HG03095 (cell line): ENCODE measurements around the gene HMG20B.

Source experiments
- ATAC-seq: cut with Tn5 transposase; IDR thresholded peaks from one replicate; pipeline ENCODE4 v1.9.1; 2021; ENCODE audit warnings: moderate library complexity; ENCODE audit not compliant: unreplicated experiment

Gene HMG20B

GRCh38 chr19:3605770-3606169 lies 33.0 kb downstream of the HMG20B start:
- no peak for ATAC-seq

DNA sequence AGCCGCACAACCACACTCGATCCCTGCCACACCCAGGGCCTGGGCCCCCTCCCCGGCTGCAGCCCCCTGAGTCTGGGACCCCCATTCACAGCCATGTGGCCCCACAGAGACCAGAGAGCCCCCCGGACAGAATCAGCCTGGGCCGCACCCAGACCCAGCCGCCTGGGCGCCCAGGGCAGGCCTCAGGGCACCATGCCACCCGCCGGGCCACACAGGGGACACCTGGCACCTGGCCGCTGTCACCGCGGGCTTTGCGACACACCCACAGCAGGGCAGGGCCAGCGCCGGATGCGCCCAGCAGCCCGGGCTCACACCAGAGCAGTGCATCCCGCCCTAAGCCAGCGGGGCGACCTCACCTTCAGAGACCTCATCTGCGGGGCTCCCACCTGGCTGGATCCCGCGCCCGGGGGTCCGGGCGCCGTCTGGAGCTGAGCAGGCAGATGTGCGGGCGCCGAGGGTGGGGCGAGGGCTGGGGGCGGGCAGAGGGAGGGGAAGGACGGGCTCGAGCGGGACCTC lies 33.5 kb downstream of the HMG20B start:
- ATAC-seq = no peak

GRCh38 chr19:3606690-3607289 lies 34.0 kb downstream of the HMG20B start, which contains the start of gene TBXA2R:
Gene TBXA2R (minus strand): TSS chr19:3606875. CDS start chr19:3600634, 6,241 bp downstream.
- ATAC-seq = no peak

DNA sequence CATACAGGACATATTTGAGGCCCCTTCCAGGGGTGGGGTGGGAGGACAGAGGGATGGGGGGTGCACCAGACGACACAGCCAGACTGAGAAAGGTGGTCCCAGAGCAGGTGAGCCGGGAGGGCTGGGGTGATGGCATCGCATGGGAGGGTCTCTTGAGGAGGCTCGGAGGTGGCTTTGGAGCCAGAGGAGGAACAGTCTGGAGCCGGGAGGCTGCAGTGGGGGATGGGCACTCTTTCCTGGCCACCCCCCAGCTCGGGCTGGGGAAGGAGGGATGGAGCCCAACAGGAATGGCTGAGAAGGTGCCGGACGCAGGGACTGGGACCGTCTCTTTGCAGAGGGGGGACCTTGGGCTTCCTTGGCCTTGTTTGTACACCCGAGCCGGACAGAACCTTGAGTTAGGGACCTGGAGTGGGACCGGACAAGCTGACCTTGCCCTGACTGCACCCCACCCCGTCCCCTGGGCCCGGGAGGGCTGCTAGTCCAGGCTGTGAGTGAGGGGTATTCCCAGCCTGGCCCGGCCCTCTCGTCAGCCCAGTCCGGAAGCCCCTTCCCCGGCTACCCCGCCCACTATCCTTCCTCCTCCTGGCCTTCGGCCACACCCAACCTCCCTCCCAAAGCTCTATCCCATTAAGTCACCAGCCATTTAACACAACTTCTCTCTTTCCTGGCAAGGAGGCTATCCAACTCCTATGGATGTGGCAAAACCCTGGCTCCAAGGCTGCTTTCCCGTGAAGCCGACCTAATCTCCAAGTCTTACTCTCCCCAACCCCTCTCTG lies 34.7 kb downstream of the HMG20B start:
- no peak for ATAC-seq

- no peak for ATAC-seq
Measured at GRCh38 chr19:3608079-3608641, 35.4 kb downstream of the HMG20B start.

DNA sequence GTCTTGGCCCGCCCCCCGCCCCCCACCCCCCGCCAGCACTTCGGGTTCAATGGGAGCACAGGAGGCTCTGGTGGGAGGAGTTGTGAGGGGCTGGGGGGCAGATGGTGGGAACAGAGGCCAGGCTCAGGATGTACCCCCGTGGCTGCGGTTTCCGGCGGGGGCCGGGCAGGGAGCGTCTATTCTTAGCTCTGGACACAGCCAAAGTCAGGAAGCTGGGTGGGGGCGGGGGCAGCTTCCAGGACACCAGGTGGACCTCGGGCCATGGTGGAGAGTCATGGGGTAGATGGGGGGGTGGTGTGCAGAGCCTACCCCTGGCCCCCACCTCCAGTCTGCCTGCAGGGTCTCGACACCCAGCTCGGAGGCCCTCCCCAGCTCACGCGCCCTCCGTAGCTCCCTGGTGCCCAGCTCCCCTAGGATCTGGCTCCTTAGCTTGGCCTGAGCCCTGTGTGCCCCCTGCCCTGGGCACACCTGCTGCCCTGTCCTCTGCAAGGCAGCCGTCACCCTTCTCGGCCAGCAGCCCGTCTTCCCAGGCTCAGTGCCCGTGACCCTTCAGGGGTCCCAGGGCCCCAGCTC lies 36.1 kb downstream of the HMG20B start:
- no peak for ATAC-seq

- ATAC-seq = no peak
Measured at GRCh38 chr19:3609779-3610719, 37.3 kb downstream of the HMG20B start.

- no peak for ATAC-seq
Measured at GRCh38 chr19:3610745-3611717, 38.3 kb downstream of the HMG20B start.

DNA sequence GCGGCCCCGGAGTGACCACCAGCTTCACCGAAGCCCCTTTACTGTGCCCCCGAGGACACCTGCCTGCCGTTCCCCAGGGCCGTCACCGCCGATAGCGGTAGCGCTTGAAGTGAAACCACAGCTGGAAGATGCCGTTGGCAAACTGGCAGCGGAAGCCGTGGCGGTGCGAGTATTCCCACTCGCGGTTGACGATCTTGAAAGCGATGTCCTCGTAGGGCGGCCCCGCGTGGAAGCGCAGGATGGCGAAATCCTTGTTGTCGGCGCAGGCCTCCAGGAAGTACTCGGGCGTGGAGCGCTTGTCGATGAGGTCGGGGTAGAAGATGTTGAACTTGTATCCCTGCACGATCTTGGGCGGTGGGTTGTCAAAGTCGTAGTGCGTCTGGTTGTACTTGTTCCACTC lies 39.1 kb downstream of the HMG20B start:
- no peak for ATAC-seq

- ATAC-seq = no peak
Measured at GRCh38 chr19:3612330-3612729, 39.6 kb downstream of the HMG20B start.

- no peak for ATAC-seq
Measured at GRCh38 chr19:3612901-3613741, 40.4 kb downstream of the HMG20B start.

DNA sequence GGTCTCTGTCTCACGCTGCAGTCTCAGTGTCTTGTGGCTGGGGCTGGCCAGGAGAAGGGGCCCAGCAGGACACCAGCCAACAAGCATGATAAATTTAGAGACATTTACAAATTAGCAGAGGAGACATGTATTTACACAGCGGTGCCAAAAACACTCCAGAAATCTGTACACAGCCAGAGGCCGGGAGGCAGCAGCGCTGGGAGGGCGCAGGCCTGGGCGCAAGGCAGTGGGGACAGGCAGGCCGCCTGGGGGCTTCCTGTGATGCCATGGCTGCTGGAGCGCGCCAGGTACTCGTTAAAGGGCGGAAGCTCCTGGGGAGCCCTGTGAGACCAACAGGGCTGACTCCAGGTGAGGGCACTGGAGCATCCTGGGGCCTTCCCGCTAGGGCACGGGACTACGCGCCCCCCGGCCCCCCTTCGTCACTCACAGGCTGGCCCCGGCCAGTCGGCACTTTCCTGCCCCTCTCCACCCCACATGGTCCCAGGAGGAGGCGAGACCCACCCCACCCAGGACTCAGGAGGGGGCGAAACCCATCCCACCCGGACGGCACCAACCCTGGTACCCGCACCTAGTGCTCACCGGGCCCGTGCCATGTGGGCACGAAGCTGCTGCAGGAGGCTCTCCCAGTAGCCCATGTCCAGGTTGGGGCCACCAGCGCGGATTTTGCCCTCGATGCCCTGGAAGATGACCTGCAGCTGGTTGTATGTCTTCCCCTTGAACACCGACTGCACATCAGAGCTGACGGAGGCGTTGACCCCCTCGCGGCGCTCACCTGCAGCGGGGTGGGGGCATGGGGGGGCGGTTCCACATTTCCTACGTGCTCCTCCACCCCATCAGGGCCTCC lies 41.3 kb downstream of the HMG20B start:
- ATAC-seq = no peak

DNA sequence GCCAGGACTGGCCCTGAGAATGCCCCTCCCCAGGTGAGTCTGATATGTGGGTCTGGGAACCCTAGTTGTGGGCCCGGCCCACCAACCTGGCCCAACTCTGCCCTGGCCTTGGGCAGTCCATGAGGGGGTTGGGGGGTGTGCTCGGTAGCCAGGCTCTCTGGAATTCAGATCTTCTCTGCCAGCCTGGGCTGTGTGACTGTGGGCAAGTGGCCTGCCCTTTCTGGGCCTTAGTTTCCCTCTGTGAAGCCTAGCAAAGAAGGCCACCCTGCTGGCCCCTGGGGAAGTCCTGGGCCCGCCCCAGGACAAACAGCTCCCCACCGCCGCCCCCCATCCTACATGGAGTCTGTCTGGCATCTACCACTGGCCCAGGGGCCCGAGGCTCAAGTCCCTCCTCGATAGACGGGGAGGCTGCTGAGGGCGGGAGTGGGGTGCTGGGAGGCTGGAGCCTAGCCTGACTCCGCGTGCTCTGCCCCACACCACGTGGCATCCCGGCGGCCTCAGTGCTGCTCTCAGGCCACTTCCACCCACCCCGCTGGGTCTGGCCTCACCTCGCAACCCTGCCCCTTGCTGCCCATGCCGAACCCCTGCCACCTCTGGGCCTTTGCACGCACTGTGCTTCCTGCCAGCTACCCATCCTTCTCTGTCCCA lies 42.2 kb downstream of the HMG20B start:
- no peak for ATAC-seq

DNA sequence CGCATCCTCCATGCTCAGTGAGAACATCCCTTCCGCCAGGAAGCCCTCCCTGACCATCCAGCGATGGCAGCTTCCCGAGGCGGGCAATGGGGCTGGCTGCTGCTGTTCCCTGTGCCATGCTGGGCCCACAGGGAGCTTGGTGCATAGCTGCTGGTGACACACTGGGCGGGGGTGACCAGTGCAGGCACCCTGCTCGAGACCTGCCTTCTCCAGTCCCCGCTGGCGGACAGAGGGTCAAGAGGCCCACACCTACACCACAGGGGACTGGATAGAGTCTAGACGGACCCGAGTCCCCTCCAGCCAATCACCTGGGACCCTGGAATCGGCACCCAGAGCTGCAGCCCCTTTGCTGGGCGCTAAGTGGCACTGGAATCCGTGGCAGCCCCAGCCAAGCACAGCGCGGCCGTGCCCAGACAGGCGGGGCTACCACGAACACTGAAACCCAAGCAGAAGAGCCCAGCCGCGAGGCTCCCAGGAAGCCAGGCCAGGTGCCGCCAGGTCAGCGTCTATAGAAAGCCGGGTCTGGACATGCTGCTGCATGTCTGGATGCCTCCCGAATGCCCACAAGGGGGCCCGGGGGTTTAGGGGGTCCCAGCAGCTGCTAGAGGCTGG lies 42.9 kb downstream of the HMG20B start:
- no peak for ATAC-seq

- no peak for ATAC-seq
Measured at GRCh38 chr19:3617463-3617862, 44.7 kb downstream of the HMG20B start.

DNA sequence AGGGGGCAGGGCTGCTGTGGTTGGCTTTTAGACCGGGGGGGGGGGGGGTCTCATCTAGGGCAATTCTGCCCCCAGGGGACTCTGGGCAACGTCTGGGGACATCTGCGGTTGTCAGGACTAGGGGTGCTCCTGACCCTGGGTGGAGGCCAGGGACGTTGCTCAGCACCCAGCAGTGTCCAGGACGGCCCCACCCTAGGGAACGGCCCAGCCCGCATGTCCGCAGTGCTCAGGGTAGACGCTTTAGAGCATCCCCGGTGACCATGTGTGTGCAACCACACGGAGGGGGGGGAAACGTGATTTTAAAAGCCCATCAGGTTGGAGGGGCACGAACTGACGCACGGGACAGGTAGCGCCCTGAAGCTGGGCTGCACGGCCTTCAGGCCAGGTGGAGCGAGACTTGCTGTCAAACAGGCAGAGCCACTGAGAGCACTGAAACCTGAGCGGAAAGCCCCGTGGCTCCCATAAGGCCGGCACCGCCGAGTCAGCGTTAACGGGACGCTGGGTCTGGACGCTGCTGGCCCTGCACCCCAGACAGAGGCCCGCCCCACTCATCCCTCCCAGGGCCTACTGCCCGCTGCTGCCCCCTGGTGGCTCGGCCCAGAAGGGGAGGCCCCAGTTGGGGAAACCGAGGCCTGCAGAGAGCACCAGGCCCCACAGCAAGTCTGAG lies 45.5 kb downstream of the HMG20B start:
- no peak for ATAC-seq
